UCSD-AML1 (cell line): Measurements from ENCODE around the gene HDAC9.

ENCODE experiments used
- DNase-seq: peaks from one replicate; lab custom pipeline; 2025; ENCODE audit not compliant: unreplicated experiment; lab: John Stamatoyannopoulos, UW

Gene HDAC9

GRCh38 chr7:18521945-18522566 lies 26.5 kb downstream of the HDAC9 start:
- no peak for DNase-seq

- no peak for DNase-seq
Observed at GRCh38 chr7:18524248-18524647, 28.7 kb downstream of the HDAC9 start.

- DNase-seq = no peak
Observed at GRCh38 chr7:18526368-18526878, 30.9 kb downstream of the HDAC9 start.

- no peak for DNase-seq
Observed at GRCh38 chr7:18529239-18529638, 33.7 kb downstream of the HDAC9 start.

- no peak for DNase-seq
Observed at GRCh38 chr7:18530224-18531179, 35.0 kb downstream of the HDAC9 start.

GRCh38 chr7:18531539-18531938 lies 36.0 kb downstream of the HDAC9 start:
- DNase-seq = no peak

DNA sequence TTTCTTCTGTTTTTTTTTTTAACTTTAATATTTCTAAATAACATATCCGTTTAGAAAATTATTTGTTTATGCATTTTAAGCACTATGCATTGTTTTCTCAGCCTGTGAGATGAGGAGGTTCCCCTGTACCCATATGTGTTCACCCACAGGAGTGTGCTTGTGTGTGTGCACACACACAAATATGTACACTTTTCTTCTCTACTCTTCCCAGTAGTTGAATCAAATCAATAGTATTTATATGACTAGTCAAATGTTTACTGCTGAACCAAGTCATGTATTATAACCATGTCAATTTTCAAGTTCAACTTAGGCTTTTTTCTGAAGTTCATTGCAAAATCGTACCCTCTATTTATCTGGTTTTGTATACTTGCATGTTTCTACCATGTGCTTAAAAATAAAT lies 37.3 kb downstream of the HDAC9 start:
- no peak for DNase-seq

GRCh38 chr7:18534481-18534880 lies 38.9 kb downstream of the HDAC9 start:
- DNase-seq = no peak

GRCh38 chr7:18535810-18536415 lies 40.4 kb downstream of the HDAC9 start:
- DNase-seq = no peak

DNA sequence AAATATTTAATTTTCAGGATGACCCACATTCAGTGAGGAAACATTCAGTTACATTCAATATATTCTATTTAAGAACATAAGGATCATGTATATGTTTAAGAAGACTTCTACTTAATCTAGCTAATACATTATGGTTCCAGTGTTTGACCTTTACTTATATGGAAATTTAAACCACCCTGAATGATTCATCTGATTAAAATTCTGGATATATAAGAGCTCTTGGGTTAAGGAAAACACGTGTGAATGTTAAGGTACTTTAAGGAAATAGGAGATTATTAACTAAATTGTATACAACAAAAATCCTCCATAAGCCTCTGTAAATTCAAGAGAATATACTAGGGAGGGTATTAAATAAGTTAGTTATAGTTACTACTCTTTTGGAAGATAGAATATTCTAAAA lies 40.9 kb downstream of the HDAC9 start:
- no peak for DNase-seq

DNA sequence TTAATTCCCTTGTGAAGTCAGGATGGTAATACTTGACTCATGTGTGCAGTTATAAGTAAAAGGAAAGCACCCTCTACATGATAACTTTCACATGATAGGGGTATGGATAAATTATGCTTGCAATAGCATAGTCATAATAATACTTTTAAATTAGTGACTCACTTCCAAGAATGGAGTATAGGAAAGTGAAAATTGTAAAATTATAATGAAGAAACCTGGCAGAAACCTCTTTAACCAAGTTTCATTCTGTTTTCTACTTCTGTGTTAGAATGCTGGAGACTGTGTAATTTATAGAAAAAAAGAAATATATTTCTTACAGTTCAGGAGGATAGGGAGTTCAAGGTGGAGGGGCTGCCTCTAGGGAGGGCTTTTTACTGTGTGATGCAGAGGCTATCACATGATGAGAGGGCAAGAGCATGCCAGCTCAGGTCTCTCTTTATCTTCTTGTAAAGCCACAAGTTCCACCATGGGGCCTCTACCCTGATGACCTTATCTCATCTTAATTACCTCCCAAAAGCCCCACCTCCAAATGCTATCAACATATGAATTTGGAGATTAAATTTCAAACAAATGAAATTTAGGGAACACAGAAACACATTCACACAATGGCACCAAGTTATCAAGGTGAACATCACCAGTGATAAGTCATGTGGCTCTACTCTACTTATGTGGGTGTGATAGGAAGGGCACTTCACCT lies 43.2 kb downstream of the HDAC9 start:
- DNase-seq = no peak

- DNase-seq = no peak
Observed at GRCh38 chr7:18540396-18540795, 44.8 kb downstream of the HDAC9 start.

GRCh38 chr7:18541181-18541870 lies 45.8 kb downstream of the HDAC9 start:
- no peak for DNase-seq

DNA sequence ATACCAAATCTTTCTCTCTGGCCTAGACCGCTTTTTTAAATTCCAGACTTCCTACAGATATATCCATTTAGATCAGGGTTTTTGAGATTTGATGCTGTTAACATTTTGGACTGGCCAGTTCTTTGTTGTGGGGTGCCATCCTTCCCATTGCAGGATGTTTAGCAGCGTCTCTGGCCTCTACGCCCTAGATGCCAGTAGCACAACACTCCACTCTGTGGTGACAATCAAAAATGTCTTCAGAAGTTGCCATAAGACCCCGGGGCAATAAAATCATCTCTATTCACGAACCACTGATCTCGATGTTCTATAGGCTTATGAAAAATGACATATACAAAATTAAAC lies 46.3 kb downstream of the HDAC9 start:
- no peak for DNase-seq

GRCh38 chr7:18546576-18546975 lies 51.0 kb downstream of the HDAC9 start:
- DNase-seq = no peak

DNA sequence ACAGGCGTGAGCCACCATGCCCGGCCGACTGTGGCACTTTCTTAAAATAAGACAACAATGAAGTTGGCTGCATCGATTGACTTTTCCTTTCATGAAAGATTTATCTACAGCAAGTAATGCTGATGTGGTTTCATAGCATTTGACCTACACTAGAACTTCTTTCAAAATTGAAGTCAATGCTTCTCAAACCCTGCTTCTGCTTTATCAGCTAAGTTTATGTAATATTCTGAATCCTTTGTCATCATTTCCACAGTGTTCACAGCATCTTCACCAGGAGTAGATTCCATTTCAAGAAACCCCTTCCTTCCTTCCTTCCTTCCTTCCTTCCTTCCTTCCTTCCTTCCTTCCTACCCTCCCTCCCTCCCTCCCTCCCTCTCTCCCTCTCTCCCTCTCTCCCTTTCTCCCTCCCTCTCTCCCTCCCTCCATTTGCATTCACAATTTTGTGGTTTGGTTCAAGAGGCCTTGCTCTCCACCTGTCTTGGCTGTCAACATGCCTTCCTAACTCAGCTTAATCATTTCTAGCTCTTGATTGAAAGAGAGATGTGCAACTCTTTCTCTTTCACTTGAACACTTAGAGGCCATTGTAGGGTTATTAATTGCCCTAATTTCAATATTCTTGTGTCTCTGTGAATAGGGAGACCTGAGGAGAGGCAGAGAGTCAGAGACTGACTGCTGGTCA lies 52.1 kb downstream of the HDAC9 start:
- no peak for DNase-seq

DNA sequence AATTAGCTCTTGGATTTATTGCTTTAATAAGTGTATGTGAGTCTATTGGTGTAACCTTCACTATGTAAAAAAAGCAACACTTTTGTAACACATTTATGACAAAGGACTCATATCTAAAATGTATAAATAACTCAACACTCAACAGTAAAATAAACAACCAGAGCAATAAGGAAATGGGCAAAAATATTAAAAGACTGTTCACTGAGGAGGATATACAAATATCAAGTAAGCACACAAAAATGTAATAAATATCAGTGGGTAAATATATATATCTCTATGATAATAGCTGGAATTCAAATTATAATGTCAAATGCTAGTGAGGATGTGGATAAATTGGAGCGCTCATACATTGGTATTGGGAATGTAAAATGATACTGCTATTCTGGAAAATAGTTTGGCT lies 53.0 kb downstream of the HDAC9 start:
- no peak for DNase-seq

- DNase-seq = no peak
Observed at GRCh38 chr7:18550574-18550973, 55.0 kb downstream of the HDAC9 start.

DNA sequence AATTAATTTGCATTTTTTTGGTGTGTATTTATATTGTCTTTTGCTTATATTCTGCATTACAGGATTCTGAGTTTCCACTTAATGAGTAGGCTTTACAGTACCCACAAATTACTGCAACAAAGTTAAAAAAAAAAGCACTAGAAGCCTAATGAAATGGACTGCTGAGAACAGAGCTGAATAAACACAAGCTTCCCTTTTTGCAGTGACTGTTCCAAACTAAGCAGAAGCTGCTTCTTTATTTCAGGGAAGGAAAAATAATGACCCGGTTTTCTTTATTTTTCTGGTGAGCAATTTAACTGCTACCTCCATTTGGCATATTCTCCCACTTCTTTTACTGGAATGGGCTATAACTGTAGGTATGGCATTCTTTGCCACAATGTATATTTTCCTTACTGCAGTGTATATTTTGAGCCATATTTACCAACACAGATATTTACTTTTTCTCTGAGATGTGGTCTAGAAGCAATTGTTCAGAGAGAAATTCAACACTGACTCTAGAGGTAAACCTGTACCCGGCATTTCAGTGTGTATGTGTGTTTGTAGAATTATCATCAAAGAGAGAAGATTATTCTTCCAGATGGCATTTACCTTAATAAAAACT lies 56.9 kb downstream of the HDAC9 start:
- DNase-seq = no peak
